GM19438 (cell line): ENCODE data around the gene EIF4E3.

Experiments
- ATAC-seq: cut with Tn5 transposase; IDR thresholded peaks from one replicate; pipeline ENCODE4 v1.9.1; 2021; ENCODE audit warnings: low read depth; ENCODE audit not compliant: unreplicated experiment

The EIF4E3 gene

DNA sequence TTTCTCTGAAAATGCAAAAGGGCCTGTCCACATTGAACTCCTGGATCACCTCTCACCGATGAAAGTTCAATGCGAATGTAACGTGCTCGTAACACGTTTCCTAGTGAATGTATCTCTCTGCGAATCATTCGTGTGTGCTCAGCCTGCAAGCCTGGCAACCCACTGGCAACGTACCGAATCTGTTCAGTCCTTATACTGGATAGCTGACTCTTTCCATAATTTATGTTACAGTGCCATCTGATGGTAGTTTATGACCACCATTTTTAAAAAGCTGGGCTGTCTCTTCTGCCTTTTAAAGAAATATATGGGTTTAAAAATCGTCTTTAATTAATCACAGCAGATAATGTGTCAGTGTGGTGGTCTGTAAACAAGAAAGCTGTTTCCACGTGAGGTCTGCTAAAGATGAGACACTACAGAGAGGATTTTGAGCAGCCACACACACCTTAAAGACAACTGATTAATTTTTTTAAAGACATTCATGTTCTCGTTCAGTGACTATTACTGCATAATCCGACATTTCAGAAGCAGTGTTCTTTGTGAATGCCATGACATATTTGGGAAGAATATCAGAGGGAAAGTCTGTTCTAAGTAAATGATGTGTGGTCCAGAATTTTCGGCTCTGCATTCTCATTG is 72.3 kb downstream of the EIF4E3 start:
- ATAC-seq: no peak

GRCh38 chr3:71651625-71652024 is 73.6 kb downstream of the EIF4E3 start:
- ATAC-seq: no peak

DNA sequence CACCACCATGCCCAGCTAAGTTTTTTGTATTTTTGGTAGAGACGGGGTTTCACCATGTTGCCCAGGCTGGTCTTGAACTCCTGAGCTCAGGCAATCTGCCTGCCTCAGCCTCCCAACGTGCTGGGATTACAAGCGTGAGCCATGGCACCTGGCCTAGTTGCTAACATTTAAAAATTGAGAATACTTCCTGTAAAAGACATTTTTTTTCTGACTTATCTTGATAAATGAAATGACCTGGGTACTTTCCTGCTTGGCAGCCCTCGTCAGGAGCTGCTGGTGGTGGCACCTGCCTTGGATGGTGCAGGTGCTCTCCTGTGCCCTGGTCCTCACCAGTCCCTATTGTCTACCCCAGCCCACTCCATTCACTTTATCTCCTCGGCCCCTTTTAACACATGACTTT is 74.8 kb downstream of the EIF4E3 start:
- ATAC-seq: no peak

DNA sequence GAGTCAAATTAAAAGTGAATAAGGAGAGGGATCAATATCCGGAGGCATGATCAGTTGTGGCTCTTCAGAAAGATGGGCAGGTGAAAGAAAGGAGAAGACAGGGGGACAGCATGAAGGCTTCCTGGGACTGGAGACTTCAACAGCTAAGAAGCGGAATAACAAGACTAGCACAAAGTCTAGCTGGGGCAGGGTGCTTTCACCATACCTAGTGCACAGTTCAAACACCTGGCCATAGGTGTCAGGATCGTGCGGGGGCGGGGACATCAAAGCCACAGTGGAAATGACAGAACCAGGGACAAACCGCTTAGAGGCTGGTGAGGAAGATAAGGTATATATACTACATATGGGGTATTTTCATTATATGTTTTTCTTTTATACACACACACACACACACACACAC is 75.4 kb downstream of the EIF4E3 start:
- no peak for ATAC-seq

GRCh38 chr3:71647751-71648150 is 77.5 kb downstream of the EIF4E3 start:
- no peak for ATAC-seq

GRCh38 chr3:71646971-71647370 is 78.2 kb downstream of the EIF4E3 start:
- no peak for ATAC-seq

- ATAC-seq: no peak
Observed at GRCh38 chr3:71645140-71645539, 80.1 kb downstream of the EIF4E3 start.

GRCh38 chr3:71641674-71642073 is 83.5 kb downstream of the EIF4E3 start:
- ATAC-seq: no peak

- ATAC-seq: no peak
Observed at GRCh38 chr3:71640331-71640983, 84.7 kb downstream of the EIF4E3 start.

DNA sequence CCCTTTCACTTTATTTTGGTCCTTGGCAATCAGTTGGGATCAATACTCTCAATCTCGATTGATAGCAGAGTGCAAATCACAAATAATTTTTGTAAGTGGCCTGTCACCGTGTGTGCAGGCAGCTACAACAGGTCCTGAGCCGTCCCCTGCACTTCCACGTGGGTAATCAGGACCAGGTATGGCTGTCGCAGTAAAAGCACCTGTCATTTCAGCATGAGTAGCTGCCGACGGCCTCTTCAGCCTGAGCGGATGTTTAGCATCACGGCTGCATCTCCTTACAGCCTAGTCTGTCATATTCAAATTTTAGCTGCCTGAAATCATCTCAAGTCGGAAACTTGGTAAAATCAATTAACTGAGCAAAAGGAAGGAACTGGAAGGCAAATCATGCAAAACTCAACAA is 88.7 kb downstream of the EIF4E3 start:
- ATAC-seq: no peak

- ATAC-seq: no peak
Observed at GRCh38 chr3:71636001-71636400, 89.2 kb downstream of the EIF4E3 start.

DNA sequence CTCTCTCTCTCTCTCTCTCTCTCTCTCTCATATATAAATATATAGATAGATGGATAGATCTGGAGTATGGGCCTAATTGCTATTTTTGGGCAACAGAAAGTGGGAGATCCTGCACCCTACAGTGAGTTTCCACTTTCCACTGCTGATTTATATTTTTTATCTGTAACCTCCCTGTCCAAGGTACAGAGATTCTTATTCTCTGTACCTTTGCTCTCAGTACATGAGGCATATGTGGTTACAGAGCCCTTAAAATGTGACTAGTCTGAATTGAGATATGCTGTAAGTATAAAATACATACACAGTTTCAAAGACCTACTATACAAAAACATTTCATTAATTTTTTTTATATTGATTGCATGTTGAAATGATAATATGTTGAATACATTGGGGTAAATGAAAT is 90.5 kb downstream of the EIF4E3 start:
- no peak for ATAC-seq

- ATAC-seq: no peak
Observed at GRCh38 chr3:71629711-71630110, 95.5 kb downstream of the EIF4E3 start.

DNA sequence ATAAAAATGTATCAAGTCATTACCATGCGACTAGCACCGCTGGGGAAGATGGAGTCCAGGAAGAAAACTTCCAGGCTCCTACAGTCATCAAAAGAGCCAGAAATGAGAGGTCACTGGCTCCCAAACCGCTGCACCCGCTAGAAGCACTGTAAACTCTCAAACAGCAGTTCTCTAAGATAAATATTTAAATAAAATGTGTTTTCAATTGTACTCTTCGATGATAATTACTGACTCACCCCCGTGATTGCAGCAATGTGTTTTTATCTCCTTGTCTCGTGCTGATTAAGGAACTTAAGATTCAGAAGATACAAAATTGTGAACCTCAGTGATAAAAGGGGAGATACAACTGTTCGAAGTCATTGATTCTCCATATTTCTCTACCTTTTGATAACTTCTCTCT is 95.9 kb downstream of the EIF4E3 start:
- ATAC-seq: no peak

GRCh38 chr3:71628522-71628921 is 96.7 kb downstream of the EIF4E3 start:
- ATAC-seq: no peak

- ATAC-seq: no peak
Observed at GRCh38 chr3:71625676-71626075, 99.5 kb downstream of the EIF4E3 start.
